GM21360 (cell line): ENCODE results near the gene NKAIN2.
A peak's percentile ranks its signal among the peaks of the same experiment; 100 is the strongest.

ENCODE experiments used
- ATAC-seq: cut with Tn5 transposase; IDR thresholded peaks from one replicate; pipeline ENCODE4 v1.9.1; 2021; ENCODE audit warnings: mild to moderate bottlenecking, moderate library complexity; ENCODE audit not compliant: unreplicated experiment

The NKAIN2 gene

DNA sequence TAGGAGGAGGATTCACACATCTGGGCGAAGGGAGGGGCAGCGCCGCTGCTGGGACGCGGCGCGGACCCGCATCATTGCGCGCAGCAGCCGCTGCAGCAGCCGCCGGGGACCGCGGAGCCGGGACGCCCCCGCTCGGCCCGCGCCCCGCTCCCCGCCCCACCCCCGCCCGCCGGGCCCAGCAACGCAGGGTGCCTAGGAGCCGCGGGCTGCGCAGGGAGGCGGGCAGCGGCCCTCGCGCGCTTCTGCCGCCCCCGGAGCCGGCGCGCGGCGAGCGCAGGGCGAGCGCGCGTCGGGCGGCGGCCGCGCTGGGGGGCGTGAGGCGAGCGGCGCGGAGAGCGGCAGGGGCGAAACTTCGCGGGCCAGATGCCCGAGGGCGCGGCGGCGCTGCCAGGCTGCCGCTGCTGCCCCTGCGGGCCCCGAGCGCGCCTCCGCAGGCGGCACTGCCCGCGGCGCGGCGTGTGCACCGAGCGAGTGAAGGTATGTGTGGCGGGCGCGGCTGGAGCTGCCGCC lies at the start of gene NKAIN2:
Gene NKAIN2, plus strand, starts transcription at position 362 of the 510 bp plus-strand sequence.
- peak; percentile 33 for ATAC-seq

DNA sequence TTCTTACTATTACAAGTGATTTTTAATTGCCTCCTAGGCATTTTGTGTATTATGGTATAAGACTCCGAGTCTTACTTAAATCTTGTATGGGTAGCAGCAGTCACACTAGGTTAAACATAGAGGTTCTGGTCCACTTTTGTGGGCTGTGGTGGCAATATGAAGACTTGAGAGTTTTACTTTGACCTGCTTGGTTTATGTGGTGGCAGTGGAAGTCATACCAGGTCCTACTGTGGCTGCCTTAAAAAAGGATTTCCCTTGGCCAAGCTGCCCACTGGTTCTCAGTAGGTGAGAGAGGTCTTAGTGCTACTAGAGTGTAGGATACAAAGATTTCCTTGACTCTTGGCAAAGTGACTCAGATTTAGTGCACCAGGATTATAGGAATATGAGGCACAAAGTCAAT lies 44.2 kb upstream of the NKAIN2 start:
- ATAC-seq = no peak

GRCh38 chr6:123763904-123764303 lies 39.8 kb upstream of the NKAIN2 start:
- ATAC-seq = no peak

- no peak for ATAC-seq
These were observed 38.9 kb upstream of the NKAIN2 start for GRCh38 chr6:123764722-123765121.

DNA sequence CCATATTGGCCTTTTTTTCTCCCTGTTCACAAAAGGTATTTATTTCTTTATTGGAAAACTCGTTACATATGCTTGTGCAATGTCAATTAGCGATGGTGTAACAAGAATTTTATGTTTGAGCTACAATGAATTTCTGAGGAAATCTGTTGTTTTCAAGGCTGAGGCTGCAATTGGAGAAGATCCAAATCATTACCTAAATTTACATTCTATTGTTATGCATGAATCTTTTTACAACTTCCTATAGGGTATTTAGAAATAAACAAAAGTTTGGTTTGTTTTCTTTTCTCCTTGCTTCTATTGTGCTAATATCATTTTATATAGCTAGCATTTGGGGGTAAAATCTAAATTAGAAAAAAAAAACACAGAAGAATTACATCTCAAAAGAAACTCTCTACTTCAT lies 34.7 kb upstream of the NKAIN2 start:
- no peak for ATAC-seq

- no peak for ATAC-seq
These were observed 34.2 kb upstream of the NKAIN2 start for GRCh38 chr6:123769431-123769830.

DNA sequence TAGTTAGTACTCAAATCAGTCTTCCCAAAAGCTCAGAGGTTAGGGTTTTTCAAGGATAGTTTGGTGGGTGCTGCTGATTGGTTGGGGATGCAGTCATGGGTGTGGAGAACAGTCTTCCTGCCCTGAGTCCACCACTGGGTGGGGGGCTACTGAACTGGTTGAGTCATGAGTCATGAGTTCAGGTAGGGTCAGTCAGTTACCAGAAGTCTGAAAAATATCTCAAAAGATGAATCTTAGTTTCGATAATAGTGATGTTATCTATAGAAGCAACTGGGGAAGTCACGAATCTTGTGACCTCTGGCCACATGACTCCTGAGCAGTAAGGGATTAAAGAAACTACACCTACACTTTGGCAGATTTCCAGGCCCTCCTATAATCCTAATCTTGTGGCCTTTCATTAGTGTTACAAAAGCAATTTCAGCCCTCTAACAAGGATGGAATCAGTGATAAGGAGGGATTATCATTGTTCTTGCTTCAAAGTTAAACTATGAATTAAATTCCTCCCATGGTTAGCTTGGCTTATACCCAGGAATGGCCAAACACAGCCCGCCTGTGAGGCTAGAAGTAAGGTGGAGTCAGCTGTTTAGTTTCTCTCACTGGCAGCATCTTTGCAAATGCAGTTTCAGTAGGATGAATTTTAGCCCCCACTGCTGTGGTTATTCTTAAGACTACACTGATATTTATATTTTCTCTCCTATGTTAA lies 33.3 kb upstream of the NKAIN2 start:
- peak; percentile 70 for ATAC-seq

GRCh38 chr6:123771126-123771525 lies 32.5 kb upstream of the NKAIN2 start:
- no peak for ATAC-seq

DNA sequence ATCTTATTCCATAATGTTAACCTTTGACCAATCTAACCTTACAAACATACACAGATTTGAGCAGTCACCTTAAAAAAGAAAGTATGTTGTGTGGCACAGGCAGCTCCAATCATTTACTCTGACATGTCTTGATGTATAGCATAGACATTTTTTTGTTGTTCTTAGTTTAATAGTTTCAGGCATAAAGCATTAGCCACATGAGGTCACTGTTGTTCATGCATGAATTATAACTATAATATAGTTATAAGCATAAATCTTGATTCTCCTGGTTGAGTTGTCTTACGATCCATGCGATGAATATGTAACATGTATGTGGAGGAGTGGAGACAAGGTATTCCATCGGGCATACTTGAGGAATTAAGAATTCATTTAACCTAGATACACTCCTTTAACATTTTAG lies 26.1 kb upstream of the NKAIN2 start:
- no peak for ATAC-seq

DNA sequence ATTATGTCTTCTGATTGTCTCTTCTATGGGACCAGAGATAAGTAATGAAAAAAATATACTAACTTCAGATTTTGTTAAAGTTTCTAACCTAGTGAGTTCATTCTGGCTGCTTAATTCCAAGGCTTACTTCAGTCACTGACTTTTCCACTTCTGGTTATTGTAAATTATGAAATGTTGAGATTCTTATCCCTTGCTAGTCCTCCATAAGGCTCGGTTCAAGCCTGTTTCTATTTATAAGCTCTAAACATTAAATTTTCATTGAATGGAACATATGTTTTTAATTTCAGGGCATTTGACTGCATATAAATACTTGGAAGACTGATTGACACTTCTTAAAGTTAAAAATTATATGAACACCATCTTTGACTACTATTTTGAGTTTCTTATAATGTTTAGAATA lies 23.6 kb upstream of the NKAIN2 start:
- no peak for ATAC-seq

DNA sequence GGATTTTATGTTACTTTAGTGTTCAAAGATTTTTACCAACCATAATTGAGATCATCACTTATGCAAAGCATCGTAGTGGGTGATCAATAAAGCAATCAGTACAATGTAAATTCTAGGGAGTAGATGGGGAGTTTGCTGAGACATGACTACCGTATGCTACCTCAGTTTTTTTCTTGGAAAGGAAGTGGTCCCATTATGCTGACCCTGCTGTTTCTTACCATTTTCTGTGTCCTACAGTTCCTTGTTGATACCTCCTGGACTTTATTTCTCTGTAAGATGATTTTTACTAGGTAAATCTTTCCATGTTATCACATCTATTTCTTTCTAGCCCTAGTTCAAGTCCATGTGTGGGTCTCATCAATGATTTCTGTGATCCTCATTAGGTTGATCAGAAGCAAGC lies 19.3 kb upstream of the NKAIN2 start:
- ATAC-seq = no peak

DNA sequence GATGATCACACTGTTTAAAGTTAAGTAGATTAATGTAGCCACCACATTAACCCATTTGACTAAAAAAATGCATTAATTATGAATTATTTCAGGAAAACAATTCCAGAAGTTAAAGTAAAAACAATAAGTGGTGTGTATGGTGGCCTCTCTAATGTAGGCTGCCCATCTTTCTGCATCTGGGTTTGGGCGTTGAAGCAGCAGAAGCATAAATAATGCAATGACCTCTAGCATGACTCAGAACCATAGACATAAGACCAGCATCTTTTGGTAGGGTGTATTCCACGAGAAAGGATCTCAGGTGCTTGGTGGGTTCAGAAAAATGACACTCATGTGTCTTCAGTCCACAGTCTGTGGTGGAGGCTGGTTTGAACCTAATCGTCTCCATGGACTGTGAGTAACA lies 18.6 kb upstream of the NKAIN2 start:
- ATAC-seq = no peak

- ATAC-seq = peak; percentile 62
These were observed 15.3 kb upstream of the NKAIN2 start for GRCh38 chr6:123788319-123788718.

DNA sequence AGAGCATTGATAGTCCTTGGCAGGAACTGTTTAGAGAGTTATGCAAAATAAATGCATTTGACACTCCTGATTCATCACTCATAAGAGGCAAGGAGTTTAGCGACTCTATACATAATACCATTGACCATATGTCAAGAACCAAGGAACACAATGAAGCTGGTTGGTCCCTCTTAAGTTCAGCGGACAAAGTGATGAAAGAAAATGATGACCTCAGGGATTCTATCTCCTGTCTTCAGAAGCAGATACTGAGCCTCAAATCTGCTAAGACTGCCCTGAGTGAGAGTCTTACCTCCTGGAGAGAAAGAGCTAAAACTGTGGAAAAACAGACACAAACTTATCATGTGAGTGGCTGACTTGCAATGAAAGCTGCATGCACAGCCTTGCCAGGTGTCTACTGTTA lies 9.5 kb upstream of the NKAIN2 start:
- no peak for ATAC-seq

DNA sequence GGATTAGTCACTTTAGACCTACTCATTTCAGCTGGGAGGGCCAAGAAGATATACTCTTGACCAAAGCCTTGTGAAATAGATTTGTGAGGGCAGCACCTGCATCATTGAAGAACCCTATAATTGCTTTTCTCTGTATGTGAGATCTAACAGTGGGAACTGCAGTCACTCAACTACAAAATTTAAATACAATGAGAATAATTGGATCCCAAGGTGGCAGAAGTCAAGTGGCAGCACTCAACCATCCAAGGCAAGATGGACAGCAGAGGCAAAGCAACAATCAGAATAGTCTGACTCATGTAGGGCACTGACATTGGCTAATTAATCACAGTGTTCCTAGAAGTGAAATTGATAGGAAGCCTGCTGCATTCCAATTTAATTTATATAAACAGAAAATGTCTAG lies 8.9 kb upstream of the NKAIN2 start:
- no peak for ATAC-seq

DNA sequence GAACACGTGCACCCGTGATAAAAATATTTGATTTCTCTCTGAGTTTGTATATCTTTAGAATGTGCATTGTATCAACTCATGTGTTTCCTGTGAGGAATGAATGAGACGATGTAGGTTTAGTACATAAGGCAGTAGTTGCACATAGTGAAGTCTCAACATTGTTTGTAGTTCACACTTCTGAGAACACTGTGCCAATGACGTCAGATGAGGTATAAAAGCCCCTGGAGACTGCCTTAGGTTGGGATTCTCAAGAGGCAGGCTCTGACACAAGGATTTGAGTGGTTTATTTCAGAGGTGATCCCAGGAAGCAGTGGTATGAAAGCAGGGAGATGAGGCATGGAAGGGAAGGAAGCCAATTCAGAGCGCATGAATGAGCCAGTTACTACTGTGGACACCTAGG lies 2.6 kb upstream of the NKAIN2 start:
- no peak for ATAC-seq

- peak; percentile 10 for ATAC-seq
These were observed 1.3 kb upstream of the NKAIN2 start for GRCh38 chr6:123802351-123802696.

- ATAC-seq = peak; percentile 95
These were observed 765 bp upstream of the NKAIN2 start for GRCh38 chr6:123802697-123803503.

DNA sequence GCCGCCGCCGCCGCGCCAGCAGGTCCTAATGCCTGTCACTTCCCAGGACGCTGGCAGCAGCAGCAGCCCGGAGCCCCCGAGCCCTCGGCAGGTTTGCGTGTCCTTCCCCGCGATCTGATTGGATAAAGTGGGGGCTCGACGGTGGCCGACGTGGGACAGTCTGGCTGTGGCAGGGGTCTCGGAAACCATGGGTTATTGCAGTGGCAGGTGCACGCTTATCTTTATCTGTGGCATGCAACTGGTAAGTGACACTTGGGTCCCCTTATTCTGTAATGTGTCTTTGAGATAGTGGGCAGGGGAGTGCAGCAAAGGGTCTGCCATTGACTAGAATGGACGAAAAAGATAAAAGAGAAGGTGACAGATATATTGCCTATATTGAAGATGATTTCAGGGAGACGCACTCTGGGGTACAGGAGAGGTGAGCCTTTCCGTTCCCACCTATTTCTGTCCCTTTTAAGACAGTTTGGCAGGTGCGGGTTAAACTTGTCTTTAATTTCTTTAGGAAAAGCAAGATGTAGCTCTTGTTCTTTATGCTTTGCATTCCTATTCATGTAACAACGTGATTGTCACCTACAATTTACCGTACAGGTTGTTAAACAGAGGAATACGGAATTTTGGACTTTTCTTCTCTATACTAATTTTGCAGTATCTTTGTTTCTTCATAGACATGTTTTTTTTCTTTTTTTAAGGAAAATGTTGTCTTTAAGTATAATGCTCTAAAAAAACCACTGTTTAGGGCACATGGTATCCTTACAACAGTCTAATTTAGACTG lies 535 bp downstream of the NKAIN2 start:
- ATAC-seq = no peak

DNA sequence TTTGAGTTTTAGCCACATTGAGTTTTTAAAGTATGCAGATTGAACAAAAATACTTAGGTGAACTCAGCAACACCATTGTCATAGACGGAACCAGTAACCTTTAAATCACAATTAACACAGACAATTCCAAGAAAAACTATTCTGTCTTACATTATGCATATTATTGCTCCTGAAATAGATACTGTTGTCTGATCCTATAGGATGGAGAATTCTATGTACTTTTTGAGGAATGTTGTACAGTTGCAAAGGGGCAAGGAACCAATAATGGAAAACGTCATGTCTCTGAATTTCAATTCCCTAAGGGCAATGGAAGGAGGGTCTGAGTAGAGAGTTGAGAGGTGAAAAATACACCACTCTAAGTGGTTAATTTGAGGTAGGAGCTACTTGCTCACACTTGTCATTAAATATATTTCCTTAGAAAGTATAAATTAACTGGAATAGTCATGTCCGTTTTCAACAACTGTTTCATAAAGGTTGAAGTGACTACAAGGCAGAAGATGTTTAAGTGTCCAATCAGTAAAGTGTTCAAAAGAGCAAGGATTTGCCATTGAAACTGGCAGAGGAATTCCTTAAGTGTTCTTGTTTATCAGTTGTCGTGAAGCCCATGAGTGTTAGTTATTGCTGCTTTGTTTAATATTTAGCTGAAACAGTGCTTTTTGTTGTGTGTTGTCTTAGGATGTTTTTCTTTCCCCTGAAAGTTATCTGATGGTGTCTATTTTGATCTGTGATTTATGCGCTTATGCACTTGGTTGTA lies 1.3 kb downstream of the NKAIN2 start:
- ATAC-seq = no peak

GRCh38 chr6:123805921-123806320 lies 2.3 kb downstream of the NKAIN2 start:
- no peak for ATAC-seq
